HepG2 (cell line): Measurements from ENCODE around the gene SEMA4A. TPM values are rescaled to one million over a fixed set of nuclear protein-coding genes. Genes with fewer than 3 reads are reported as not detected.

ENCODE experiments used
- FOXA3 ChIP-seq: IDR thresholded peaks from 2 replicates; pipeline ENCODE4 v1.6.1; 2016; ENCODE audit warnings: missing genetic modification reagents, missing compliant biosample characterization
- FOXK2 ChIP-seq: fragments of 450-650 bp; IDR thresholded peaks from 2 replicates; pipeline ENCODE4 v1.6.1; 2016
- FOXP1 ChIP-seq, 2 experiments: fragments of 450-650 bp in 1 of 2; IDR thresholded peaks; 2 replicates each; pipeline ENCODE4 v1.6.1; 2017 to 2018; ENCODE audit warnings: antibody characterized with exemption in 1 of 2
- GABPA ChIP-seq, 2 experiments: IDR thresholded peaks; 2 replicates each; pipeline ENCODE4 v1.6.1; 2011 to 2016; ENCODE audit warnings: low read depth in 2 of 2, low read length in 1 of 2, missing biosample characterization in 1 of 2, missing genetic modification characterization in 1 of 2
- KAT2B ChIP-seq: fragments of 150-350 bp; IDR thresholded peaks from 2 replicates; pipeline ENCODE4 v1.6.1; 2014; ENCODE audit warnings: low read depth, low read length, borderline replicate concordance
- KLF6 ChIP-seq: IDR thresholded peaks from 2 replicates; pipeline ENCODE4 v1.8.0; 2016; ENCODE audit warnings: missing biosample characterization, missing genetic modification reagents
- MAFG ChIP-seq: sonication (generic); formaldehyde crosslinking; IDR thresholded peaks from 2 replicates; pipeline ENCODE4 v1.5.1; 2020; ENCODE audit warnings: mild to moderate bottlenecking, missing genetic modification reagents
- MXD1 ChIP-seq: sonication (generic); formaldehyde crosslinking; IDR thresholded peaks from 2 replicates; pipeline ENCODE4 v1.4.0; 2020; ENCODE audit warnings: mild to moderate bottlenecking, missing genetic modification reagents
- NFE2L1 ChIP-seq: sonication (generic); formaldehyde crosslinking; IDR thresholded peaks from 2 replicates; pipeline ENCODE4 v1.4.0; 2020; ENCODE audit warnings: missing genetic modification reagents, mild to moderate bottlenecking, borderline replicate concordance
- POLR2A ChIP-seq, 2 experiments: IDR thresholded peaks; 2 replicates each; pipeline ENCODE4 v1.6.1; 2011; ENCODE audit warnings: low read depth in 2 of 2, low read length in 2 of 2, mild to moderate bottlenecking in 1 of 2, moderate library complexity in 1 of 2; ENCODE audit not compliant: insufficient read depth in 1 of 2
- POLR2G ChIP-seq: fragments of 200-400 bp; formaldehyde crosslinking; IDR thresholded peaks from 2 replicates; pipeline ENCODE4 v1.6.1; 2018; ENCODE audit warnings: mild to moderate bottlenecking, low read depth, low read length, moderate library complexity
- RCOR2 ChIP-seq: IDR thresholded peaks from 2 replicates; pipeline ENCODE4 v1.6.1; 2016; ENCODE audit warnings: missing biosample characterization, missing genetic modification reagents
- RFXAP ChIP-seq: sonication (generic); formaldehyde crosslinking; IDR thresholded peaks from 2 replicates; pipeline ENCODE4 v1.4.0; 2020; ENCODE audit warnings: missing genetic modification reagents, borderline replicate concordance
- SOX6 ChIP-seq, 2 experiments: fragments of 450-650 bp in 1 of 2; sonication (generic) in 1 of 2; formaldehyde crosslinking in 1 of 2; IDR thresholded peaks; 2 replicates each; pipeline versions ENCODE4 v1.4.0 to v1.6.1; 2017 to 2020; ENCODE audit warnings: antibody characterized with exemption in 1 of 2, mild to moderate bottlenecking in 1 of 2, missing genetic modification reagents in 1 of 2
- SRSF4 ChIP-seq: fragments of 200-400 bp; formaldehyde crosslinking; IDR thresholded peaks from one replicate; pipeline ENCODE4 v1.6.1; 2018; ENCODE audit warnings: mild to moderate bottlenecking, low read depth, low read length, moderate library complexity; ENCODE audit not compliant: poor library complexity, severe bottlenecking
- TAF1 ChIP-seq: sonication (generic); formaldehyde crosslinking; IDR thresholded peaks from 2 replicates; pipeline ENCODE4 v1.4.0; 2020; ENCODE audit warnings: missing genetic modification reagents
- TARDBP ChIP-seq: sonication (generic); formaldehyde crosslinking; IDR thresholded peaks from 2 replicates; pipeline ENCODE4 v1.8.0; 2022; ENCODE audit warnings: mild to moderate bottlenecking, missing genetic modification reagents
- TFAP4 ChIP-seq: sonication (generic); IDR thresholded peaks from 2 replicates; pipeline ENCODE4 v1.6.1; 2016; ENCODE audit warnings: low read depth, borderline replicate concordance
- THAP11 ChIP-seq: IDR thresholded peaks from 2 replicates; pipeline ENCODE4 v1.6.1; 2016; ENCODE audit warnings: missing biosample characterization, missing genetic modification reagents
- TOE1 ChIP-seq: sonication (generic); formaldehyde crosslinking; IDR thresholded peaks from 2 replicates; pipeline ENCODE4 v1.4.0; 2020; ENCODE audit warnings: mild to moderate bottlenecking, missing genetic modification reagents
- ZBTB7A ChIP-seq: sonication (generic); formaldehyde crosslinking; IDR thresholded peaks from 2 replicates; pipeline ENCODE4 v1.8.0; 2022; ENCODE audit warnings: mild to moderate bottlenecking, missing genetic modification reagents
- ZFP91 ChIP-seq: sonication (generic); formaldehyde crosslinking; IDR thresholded peaks from 2 replicates; pipeline ENCODE4 v1.9.0; 2022; ENCODE audit warnings: missing genetic modification reagents, mild to moderate bottlenecking, borderline replicate concordance
- ZFYVE20 ChIP-seq: sonication (generic); formaldehyde crosslinking; IDR thresholded peaks from 2 replicates; pipeline ENCODE4 v1.8.0; 2023; ENCODE audit warnings: low read depth, mild to moderate bottlenecking, moderate library complexity, missing genetic modification reagents, borderline replicate concordance
- ZGPAT ChIP-seq: IDR thresholded peaks from 2 replicates; pipeline ENCODE4 v1.6.1; 2016; ENCODE audit warnings: mild to moderate bottlenecking
- ZNF788 ChIP-seq: sonication (generic); formaldehyde crosslinking; IDR thresholded peaks from 2 replicates; pipeline ENCODE4 v1.5.0; 2020; ENCODE audit warnings: mild to moderate bottlenecking, missing genetic modification reagents, borderline replicate concordance
- ZNF883 ChIP-seq: sonication (generic); formaldehyde crosslinking; IDR thresholded peaks from 2 replicates; pipeline ENCODE4 v1.5.1; 2020; ENCODE audit warnings: mild to moderate bottlenecking, missing genetic modification reagents; ENCODE audit errors: not compliant biosample characterization
- polyA plus RNA-seq, 8 experiments: library from polyadenylated mRNA; depleted of rRNA in 3 of 8; stranded (reverse) in 7 of 8; unstranded in 1 of 8; fragments of >200 nt; fragmentation: Illumina TruSeq in 4 of 8; extraction: Trizol in 4 of 8; gene quantifications; 2 replicates each; pipeline versions ENCODE4 v1.2.1 to v1.2.3, GENCODE V29; 2011 to 2016; ENCODE audit warnings: low read depth in 4 of 8, missing spikeins in 1 of 8, mixed read lengths in 1 of 8; ENCODE audit not compliant: insufficient read depth in 1 of 8
- total RNA-seq, 5 experiments: library from RNA; depleted of rRNA; stranded (reverse); fragments of >200 nt; fragmentation: Illumina TruSeq; extraction: Trizol; gene quantifications; 2 replicates each; pipeline ENCODE4 v1.2.3, GENCODE V29; 2016; ENCODE audit warnings: low read depth in 1 of 5

SEMA4A gene
- total and polyA plus RNA-seq, 2 of the 13 experiments (the other 11 are each of a cell fraction or from before 2014, with no cell fraction given), result 0.09 to 0.20 TPM

- TF ChIP-seq SRSF4 (no peak), TAF1 (CRISPR knock-in tag) (peak; percentile 44; the same call in 1 of the 2 replicates), TOE1 (CRISPR knock-in tag) (no peak), THAP11 (CRISPR knock-in tag) (peak; percentile 52), FOXP1 (IDR thresholded peaks at IDR 0.05) (no peak), FOXP1 (CRISPR knock-in tag; IDR thresholded peaks at IDR 0.05) (peak; percentile 59), MXD1 (CRISPR knock-in tag) (no peak), TFAP4 (peak; percentile 93), TARDBP (0 out of 2 replicates have a peak, but pooled peaks have one; percentile 36), FOXK2 (peak; percentile 85), FOXA3 (CRISPR knock-in tag) (peak; percentile 91), KLF6 (CRISPR knock-in tag) (peak; percentile 80), MAFG (CRISPR knock-in tag) (0 out of 2 replicates have a peak, but pooled peaks have one; percentile 34), KAT2B (no peak), RCOR2 (CRISPR knock-in tag) (0 out of 2 replicates have a peak, but pooled peaks have one; percentile 48), SOX6 (IDR thresholded peaks at IDR 0.05) (no peak), SOX6 (CRISPR knock-in tag; IDR thresholded peaks at IDR 0.05) (peak; percentile 71), ZNF788 (peak; percentile 30; the same call in 1 of the 2 replicates), ZFP91 (peak; percentile 56), GABPA (IDR thresholded peaks at IDR 0.05; ENCODE audit: low read depth, low read length) (no peak), GABPA (CRISPR knock-in tag; IDR thresholded peaks at IDR 0.05; ENCODE audit: low read depth) (peak; percentile 27; the same call in 1 of the 2 replicates), NFE2L1 (CRISPR knock-in tag) (no peak), POLR2A (IDR thresholded peaks at IDR 0.05; ENCODE audit: insufficient read depth in 1 of 2, low read depth in 2 of 2, low read length in 2 of 2) (peak in 1 of 2 experiments; percentile 84; a peak in 2 of 4 replicates), ZNF883 (CRISPR knock-in tag) (peak; percentile 36), ZFYVE20 (CRISPR knock-in tag) (no peak), ZBTB7A (CRISPR knock-in tag) (peak; percentile 57; the same call in 1 of the 2 replicates), RFXAP (CRISPR knock-in tag) (peak; percentile 21; the same call in 1 of the 2 replicates), POLR2G (peak; percentile 66; the same call in 1 of the 2 replicates), ZGPAT (peak; percentile 51; the same call in 1 of the 2 replicates)
Measured at GRCh38 chr1:156123356-156124196, 29.8 kb upstream of the SEMA4A start (continued).
